SKM-1 (cell line): ENCODE data around the gene ARGLU1.

ENCODE experiments used
- DNase-seq: peaks from one replicate; lab custom pipeline; 2025; ENCODE audit not compliant: unreplicated experiment; lab: John Stamatoyannopoulos, UW

Gene ARGLU1

DNA sequence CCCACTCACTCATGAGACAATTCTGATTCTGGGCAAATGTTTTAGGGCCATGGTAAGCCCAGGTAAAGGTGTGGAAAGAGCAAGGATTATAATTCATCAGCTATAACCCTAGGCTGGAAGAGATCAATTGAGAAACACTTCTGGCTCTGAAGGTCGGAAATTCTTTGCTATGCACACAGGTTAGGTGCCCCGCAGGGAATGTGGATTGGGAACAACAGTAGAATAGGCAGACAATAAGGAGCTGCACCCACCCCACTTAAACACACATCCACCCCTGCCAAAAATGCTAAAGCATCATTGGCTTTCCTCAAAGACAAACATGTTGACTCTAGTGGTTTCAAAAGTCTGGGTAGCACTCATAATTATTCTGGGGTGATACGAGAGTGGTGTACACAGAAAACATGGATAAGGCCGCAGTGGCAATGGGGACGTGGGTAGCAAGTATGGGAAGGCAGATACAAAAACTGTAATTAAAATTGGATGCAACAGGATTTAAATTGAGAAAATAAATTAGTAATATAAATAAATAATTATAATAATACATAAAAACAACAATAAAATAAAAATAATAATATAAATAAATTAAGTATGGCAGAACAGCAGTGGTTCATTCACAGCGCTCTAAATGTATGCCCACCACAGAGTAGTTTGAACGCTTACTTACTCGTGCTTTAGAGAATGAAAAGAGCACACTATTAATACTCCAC, 41.0 kb downstream of the ARGLU1 start:
- no peak for DNase-seq

GRCh38 chr13:106525865-106526264, 42.1 kb downstream of the ARGLU1 start:
- no peak for DNase-seq

GRCh38 chr13:106524108-106524507, 43.8 kb downstream of the ARGLU1 start:
- no peak for DNase-seq

DNA sequence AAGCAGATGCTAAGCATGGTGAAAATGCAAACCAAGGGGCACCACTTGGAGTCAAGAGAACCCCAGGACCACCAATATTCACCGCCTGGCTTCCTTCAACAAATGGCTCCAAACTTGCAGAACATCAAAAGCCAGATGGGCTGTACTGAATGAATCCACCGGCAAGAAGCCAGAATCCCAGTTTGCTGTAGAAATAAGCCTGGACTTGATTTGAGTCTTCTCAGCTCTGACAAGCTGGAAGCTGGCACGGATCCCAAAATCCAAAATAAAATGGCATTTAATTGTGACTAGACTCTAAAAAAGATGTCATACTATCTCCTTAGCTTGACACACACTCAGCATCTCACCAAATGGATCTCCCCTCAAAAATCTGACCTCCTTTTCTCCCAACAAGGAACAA, 44.4 kb downstream of the ARGLU1 start:
- no peak for DNase-seq

- DNase-seq = no peak
These were observed 44.9 kb downstream of the ARGLU1 start for GRCh38 chr13:106522898-106523525.

- DNase-seq = no peak
These were observed 45.7 kb downstream of the ARGLU1 start for GRCh38 chr13:106522112-106522705.

DNA sequence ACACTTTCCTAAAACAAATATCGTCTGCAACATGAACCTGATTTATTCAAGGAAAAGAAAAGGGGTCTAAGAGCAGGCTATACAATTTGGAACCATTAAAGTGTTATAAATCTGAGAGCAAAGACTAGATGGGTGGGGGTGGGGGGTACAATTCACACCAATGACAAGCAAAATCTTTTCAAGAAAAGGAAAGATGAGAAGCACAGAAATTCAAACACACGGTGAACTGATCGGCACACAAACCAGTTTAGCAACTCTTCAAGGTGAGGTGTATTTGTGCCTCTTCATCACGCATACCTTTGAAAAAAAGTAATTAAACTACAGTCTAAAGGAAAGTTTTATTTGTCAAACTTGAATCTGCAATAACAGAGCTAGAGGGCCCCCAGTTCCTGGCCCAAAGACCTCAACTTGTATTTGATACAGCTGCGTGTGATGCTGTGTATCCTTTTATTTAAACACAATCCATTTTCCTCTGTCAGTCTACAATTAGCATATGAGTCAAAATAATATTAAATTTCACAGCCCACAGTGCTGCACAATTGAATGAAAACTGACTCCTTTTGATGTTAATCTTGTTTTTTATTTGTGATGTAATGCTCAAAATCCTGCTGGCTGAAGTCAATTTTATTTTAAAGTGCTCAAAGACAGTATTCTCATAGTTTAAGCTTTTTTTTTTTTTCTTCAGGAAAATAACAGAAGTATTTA, 46.7 kb downstream of the ARGLU1 start:
- no peak for DNase-seq

DNA sequence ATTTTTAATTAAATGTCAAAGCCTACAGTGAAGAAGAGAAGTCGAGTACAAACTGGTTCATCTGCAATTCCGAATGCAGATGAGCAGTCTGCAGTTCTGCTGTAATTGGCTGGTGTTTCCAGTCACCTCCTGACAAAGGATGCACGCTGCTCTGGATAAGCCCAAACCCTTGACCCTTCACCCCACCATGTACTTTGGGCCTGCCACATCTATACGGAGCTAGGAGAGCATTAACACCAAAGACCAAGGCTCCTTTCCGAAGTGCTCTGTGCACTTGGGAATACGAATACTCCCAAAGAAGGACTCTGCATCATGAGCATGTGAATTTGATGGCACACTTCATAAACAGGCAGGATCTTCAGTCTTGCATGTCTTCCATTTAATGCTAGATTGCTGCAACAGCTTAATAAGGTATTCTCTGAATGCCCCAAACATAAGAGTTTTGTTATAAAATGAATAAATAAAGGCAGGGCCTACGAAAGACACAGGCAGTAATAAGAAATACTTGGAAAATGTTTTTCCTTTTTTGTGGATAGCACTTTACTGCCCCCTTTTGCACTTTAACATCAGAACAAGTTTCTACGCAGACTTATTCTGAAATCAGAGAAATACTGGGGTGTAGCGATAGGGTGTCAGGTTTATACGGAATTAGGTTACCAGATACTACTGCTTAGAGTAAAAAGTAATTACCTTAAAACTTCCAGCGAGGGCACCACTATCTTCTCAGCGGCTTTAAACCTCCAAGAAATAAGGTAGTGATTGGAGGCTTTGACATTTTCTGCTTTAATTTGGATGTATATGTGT, 47.5 kb downstream of the ARGLU1 start:
- DNase-seq = no peak

GRCh38 chr13:106518512-106518911, 49.4 kb downstream of the ARGLU1 start:
- no peak for DNase-seq

DNA sequence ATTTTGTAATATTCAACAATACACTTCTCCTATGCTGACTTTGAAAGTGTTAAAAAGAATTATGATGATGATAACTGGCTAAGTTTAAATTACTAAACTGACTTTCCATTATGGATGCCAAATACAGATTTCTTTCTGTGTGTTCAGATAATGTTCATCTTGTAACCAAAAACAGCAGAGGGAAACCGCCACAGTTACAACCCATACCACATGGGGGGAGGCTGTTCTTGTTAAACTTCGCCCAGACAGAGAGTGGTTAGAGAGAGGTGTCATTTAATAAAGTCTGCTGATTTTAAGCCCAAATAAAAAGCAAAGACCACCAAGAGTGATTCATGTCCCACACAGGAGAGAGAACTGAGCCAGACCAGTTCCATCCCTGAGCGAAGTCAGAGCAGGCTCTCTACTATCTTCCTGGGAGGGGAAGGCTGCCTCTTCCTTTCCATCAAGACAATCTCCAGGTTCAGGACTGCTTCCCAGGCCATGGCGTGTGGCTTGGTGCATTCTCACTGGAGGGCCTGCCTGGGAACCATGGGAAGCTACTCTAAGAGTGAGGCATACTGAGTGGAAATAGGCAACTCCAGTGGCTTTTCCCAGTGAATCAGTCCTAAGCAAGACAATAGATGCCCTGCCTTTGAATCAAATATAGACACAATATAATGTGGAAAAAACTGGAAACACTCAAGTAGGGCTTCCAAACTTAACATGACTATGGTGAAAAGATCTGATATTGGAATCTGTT, 50.7 kb downstream of the ARGLU1 start:
- DNase-seq = no peak

- DNase-seq = no peak
These were observed 52.2 kb downstream of the ARGLU1 start for GRCh38 chr13:106515635-106516254.

- no peak for DNase-seq
These were observed 52.9 kb downstream of the ARGLU1 start for GRCh38 chr13:106514928-106515634.

GRCh38 chr13:106513025-106513983, 54.6 kb downstream of the ARGLU1 start:
- no peak for DNase-seq

DNA sequence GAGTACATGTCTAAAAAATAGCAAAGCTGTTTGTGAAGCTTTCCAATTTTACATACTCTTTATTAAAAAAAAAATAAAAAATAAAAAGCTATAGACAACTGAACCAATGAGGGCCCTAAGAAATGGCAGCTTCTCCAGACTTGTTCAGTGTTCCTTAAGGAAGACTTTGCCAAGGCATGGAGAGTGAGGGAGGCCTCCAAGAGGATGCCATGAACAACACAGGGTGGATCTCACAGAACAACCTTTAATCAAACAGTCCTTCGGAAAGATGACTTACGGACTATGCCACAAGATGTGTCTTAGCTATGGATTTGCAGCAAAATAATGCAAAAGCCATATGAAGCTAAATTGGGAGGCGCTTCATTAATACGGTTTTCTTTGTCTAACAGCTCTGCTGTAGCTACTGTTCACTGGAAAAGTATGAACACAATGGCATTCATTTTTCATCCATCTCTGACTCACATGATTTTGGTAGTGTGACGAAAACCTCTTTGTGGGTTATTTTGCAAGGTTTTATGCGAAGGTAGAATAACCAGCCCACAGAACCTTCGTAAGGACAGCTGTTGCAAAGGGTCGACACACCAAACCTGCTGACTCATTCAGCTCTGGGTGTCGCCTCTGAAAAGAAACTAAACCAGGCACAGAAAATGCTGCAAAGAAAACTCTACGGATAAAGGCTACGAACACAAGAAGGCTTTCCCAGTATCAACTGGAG, 60.2 kb downstream of the ARGLU1 start:
- peak; percentile 6 for DNase-seq

- no peak for DNase-seq
These were observed 61.7 kb downstream of the ARGLU1 start for GRCh38 chr13:106506286-106506685.

- DNase-seq = no peak
These were observed 62.2 kb downstream of the ARGLU1 start for GRCh38 chr13:106505732-106506131.

- no peak for DNase-seq
These were observed 62.6 kb downstream of the ARGLU1 start for GRCh38 chr13:106505295-106505694.
